Stimulated activated naive CD8-positive, alpha-beta T cell treated with anti-CD3 and anti-CD28 coated beads, Interleukin-15, amount 100 ng/mL, for 72 hours (primary cell): ENCODE measurements around the gene E2F4.
A peak's percentile ranks its signal among the peaks of the same experiment; 100 is the strongest.

Experiments used
- ATAC-seq: fragments of 150-1000 bp; cut with Tn5 transposase; 2 replicates; pipeline ENCODE4 v1.10.0; 2021; ENCODE audit warnings: mild to moderate bottlenecking, moderate library complexity
- DNase-seq, 2 donors: peaks; one replicate each; pipeline ENCODE4 v3.0.0; 2021 to 2022
- H3K27ac Mint-ChIP-seq, 2 donors: one replicate each; pipeline ENCODE4 v1.8.0; 2022; ENCODE audit warnings: mild to moderate bottlenecking in 2 of 2, mixed read lengths in 2 of 2, moderate library complexity in 2 of 2
- H3K27me3 Mint-ChIP-seq: one replicate; pipeline ENCODE4 v1.8.0; 2022; ENCODE audit warnings: mixed read lengths
- H3K4me1 Mint-ChIP-seq: one replicate; pipeline ENCODE4 v1.8.0; 2022; ENCODE audit warnings: mild to moderate bottlenecking, mixed read lengths
- H3K4me3 Mint-ChIP-seq, 2 donors: one replicate each; pipeline ENCODE4 v1.8.0; 2022; ENCODE audit warnings: mild to moderate bottlenecking in 2 of 2, mixed read lengths in 2 of 2, moderate library complexity in 1 of 2
- H3K9me3 Mint-ChIP-seq, 2 donors: one replicate each; pipeline ENCODE4 v1.8.0; 2022; ENCODE audit warnings: mixed read lengths in 2 of 2

The E2F4 gene

GRCh38 chr16:67155295-67156142 is 36.4 kb upstream of the E2F4 start:
- peaks cover 50% of the 10 kb centered on the region for H3K27me3 Mint-ChIP-seq
- DNase-seq = peak; percentile 82 to 83
- ATAC-seq = peak; percentile 31
- peaks cover 76% of the 10 kb centered on the region for H3K4me1 Mint-ChIP-seq
- H3K9me3 Mint-ChIP-seq = no peaks in the 10 kb centered on the region
- H3K4me3 Mint-ChIP-seq = peak overlapping the region; percentile 73 to 83
- H3K27ac Mint-ChIP-seq = no peak overlapping the region

GRCh38 chr16:67156143-67156844 is 35.7 kb upstream of the E2F4 start:
- H3K4me3 Mint-ChIP-seq = peak overlapping the region in 1 of 2 donors; percentile 38
- no peak overlapping the region for H3K27ac Mint-ChIP-seq

GRCh38 chr16:67157106-67157748 is 34.7 kb upstream of the E2F4 start:
- peaks cover 82% of the 10 kb centered on the region for H3K4me1 Mint-ChIP-seq
- H3K9me3 Mint-ChIP-seq = no peaks in the 10 kb centered on the region
- no peak overlapping the region for H3K4me3 Mint-ChIP-seq
- ATAC-seq (no peak), DNase-seq (no peak)
- peaks cover 52% of the 10 kb centered on the region for H3K27me3 Mint-ChIP-seq
- H3K27ac Mint-ChIP-seq = no peak overlapping the region

More at GRCh38 chr16:67156143-67156844, 35.7 kb upstream of the E2F4 start:
- ATAC-seq (no peak), DNase-seq (no peak)
- peaks cover 51% of the 10 kb centered on the region for H3K27me3 Mint-ChIP-seq
- peaks cover 78% of the 10 kb centered on the region for H3K4me1 Mint-ChIP-seq
- H3K9me3 Mint-ChIP-seq = no peaks in the 10 kb centered on the region

- Mint-ChIP-seq H3K4me3 (peak overlapping the region; percentile 92 to 94), H3K27ac (peak overlapping the region; percentile 61 to 97), H3K9me3 (no peaks in the 10 kb centered on the region), H3K27me3 (peaks cover 54% of the 10 kb centered on the region), H3K4me1 (peaks cover 85% of the 10 kb centered on the region)
- ATAC-seq (no peak), DNase-seq (peak in 1 of 2 donors; percentile 3)
These were observed 33.9 kb upstream of the E2F4 start for GRCh38 chr16:67157892-67158635.

GRCh38 chr16:67158637-67159600 is 33.0 kb upstream of the E2F4 start:
- H3K4me1 Mint-ChIP-seq = peaks cover 84% of the 10 kb centered on the region
- DNase-seq (peak; percentile 84 to 97), ATAC-seq (peak; percentile 81)

GRCh38 chr16:67161595-67162058 is 30.3 kb upstream of the E2F4 start:
- no peak overlapping the region for H3K27ac Mint-ChIP-seq
- H3K4me3 Mint-ChIP-seq = peak overlapping the region; percentile 52 to 57
- peaks cover 88% of the 10 kb centered on the region for H3K4me1 Mint-ChIP-seq
- H3K27me3 Mint-ChIP-seq = peaks cover 59% of the 10 kb centered on the region
- H3K9me3 Mint-ChIP-seq = no peaks in the 10 kb centered on the region
- DNase-seq = peak in 1 of 2 donors; percentile 18
- no peak for ATAC-seq

More at GRCh38 chr16:67158637-67159600, 33.0 kb upstream of the E2F4 start:
- H3K4me3 Mint-ChIP-seq = peak overlapping the region; percentile 92 to 94
- peaks cover 52% of the 10 kb centered on the region for H3K27me3 Mint-ChIP-seq
- H3K9me3 Mint-ChIP-seq = no peaks in the 10 kb centered on the region
- peak overlapping the region; percentile 61 to 97 for H3K27ac Mint-ChIP-seq

- H3K27me3 Mint-ChIP-seq = peaks cover 68% of the 10 kb centered on the region
- ATAC-seq (no peak), DNase-seq (no peak)
- H3K27ac Mint-ChIP-seq = no peak overlapping the region
- peak overlapping the region; percentile 37 to 72 for H3K4me3 Mint-ChIP-seq
- no peaks in the 10 kb centered on the region for H3K9me3 Mint-ChIP-seq
- H3K4me1 Mint-ChIP-seq = peaks cover 88% of the 10 kb centered on the region
These were observed 29.3 kb upstream of the E2F4 start for GRCh38 chr16:67162506-67163163.

GRCh38 chr16:67163164-67163998 is 28.6 kb upstream of the E2F4 start:
- Mint-ChIP-seq H3K4me3 (peak overlapping the region; percentile 62 to 72), H3K27ac (no peak overlapping the region), H3K9me3 (no peaks in the 10 kb centered on the region), H3K4me1 (peaks cover 85% of the 10 kb centered on the region), H3K27me3 (peaks cover 76% of the 10 kb centered on the region)
- DNase-seq (peak; percentile 56), ATAC-seq (no peak)

- peaks cover 83% of the 10 kb centered on the region for H3K27me3 Mint-ChIP-seq
- DNase-seq (no peak), ATAC-seq (no peak)
- H3K4me3 Mint-ChIP-seq = peak overlapping the region; percentile 62 to 72
- peaks cover 85% of the 10 kb centered on the region for H3K4me1 Mint-ChIP-seq
- H3K9me3 Mint-ChIP-seq = no peaks in the 10 kb centered on the region
- peak overlapping the region in 1 of 2 donors; percentile 22 for H3K27ac Mint-ChIP-seq
These were observed 27.9 kb upstream of the E2F4 start for GRCh38 chr16:67163999-67164558.

- DNase-seq (no peak), ATAC-seq (no peak)
- Mint-ChIP-seq H3K27ac (peak within 1 kb of the TSS in 1 of 2 donors; percentile 22), H3K4me3 (peak within 1 kb of the TSS; percentile 62 to 72), H3K9me3 (no peaks in the 10 kb centered on the region), H3K27me3 (peaks cover 88% of the 10 kb centered on the region), H3K4me1 (peaks cover 88% of the 10 kb centered on the region)
These were observed 27.3 kb upstream of the E2F4 start, which contains the start of gene HSF4 for GRCh38 chr16:67164599-67165061. Gene HSF4, plus strand, starts transcription at chr16:67164745. Its CDS starts 67 bp downstream, at chr16:67164812.

- Mint-ChIP-seq H3K27ac (no peak overlapping the region), H3K4me1 (peaks cover 92% of the 10 kb centered on the region), H3K9me3 (no peaks in the 10 kb centered on the region), H3K4me3 (peak overlapping the region; percentile 53 to 72), H3K27me3 (peaks cover 96% of the 10 kb centered on the region)
- DNase-seq (no peak), ATAC-seq (no peak)
These were observed 26.6 kb upstream of the E2F4 start for GRCh38 chr16:67165121-67166078.
